Smooth muscle cell of the brain vasculature (primary cell): ENCODE results near the gene DKC1.

Source experiments
- DNase-seq: peaks from one replicate; pipeline ENCODE4 v3.0.0-alpha.2; 2012; ENCODE audit warnings: low read depth, low spot score

The DKC1 gene

GRCh38 chrX:154737136-154737535 is 25.5 kb upstream of the DKC1 start:
- no peak for DNase-seq

DNA sequence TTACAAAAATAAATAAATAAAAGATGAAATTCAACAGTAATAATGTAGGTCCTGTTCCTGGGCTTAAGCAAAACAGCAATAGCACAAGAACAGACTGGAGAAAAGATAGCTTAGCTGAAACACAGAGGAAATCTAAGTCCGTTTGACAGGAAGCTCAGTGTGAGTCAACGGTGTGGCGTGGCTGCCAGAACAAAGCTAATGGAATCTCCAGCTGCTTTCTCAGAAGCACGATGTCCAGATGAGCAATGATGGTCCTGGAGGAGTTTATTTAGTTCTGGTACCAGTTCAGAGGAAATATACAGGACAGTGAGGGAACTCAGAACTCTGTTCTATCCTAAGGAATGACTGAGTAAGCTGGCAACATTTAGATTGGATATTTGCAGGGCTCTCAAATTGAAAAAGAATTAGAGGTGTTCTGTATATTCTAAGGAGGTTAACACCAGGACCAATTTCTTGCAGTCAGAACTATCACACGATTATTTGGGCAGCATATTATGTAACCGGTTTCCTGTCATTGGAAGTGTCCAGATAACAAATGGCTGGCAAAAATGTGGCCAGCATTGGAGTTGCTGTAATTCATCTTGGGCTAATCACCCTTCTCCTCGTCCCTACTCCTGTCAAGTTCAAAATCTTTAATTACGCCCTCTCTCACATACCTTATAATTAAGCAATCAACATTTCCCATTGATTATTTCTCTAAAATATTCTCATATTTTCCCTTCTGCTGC is 24.5 kb upstream of the DKC1 start:
- DNase-seq: no peak

- no peak for DNase-seq
These were observed 22.7 kb upstream of the DKC1 start for GRCh38 chrX:154739952-154740465.

DNA sequence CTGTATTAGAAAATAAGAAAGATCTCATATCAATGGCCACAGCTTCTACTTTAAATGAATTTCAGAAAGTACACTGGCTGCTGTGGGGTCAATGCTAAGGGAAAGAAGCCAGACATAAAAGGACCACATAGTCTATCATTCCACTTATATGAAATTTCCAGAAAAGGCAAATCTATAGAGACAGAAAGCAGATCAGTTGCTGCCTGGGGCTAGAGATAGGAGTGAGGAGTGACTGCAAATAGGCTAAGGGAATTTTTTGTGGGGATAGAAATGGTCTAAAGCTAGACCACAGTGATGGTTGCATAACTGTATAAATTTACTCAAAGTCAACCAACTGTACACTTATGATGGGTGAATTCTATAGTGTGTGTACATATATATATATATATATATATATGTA is 20.1 kb upstream of the DKC1 start:
- no peak for DNase-seq

DNA sequence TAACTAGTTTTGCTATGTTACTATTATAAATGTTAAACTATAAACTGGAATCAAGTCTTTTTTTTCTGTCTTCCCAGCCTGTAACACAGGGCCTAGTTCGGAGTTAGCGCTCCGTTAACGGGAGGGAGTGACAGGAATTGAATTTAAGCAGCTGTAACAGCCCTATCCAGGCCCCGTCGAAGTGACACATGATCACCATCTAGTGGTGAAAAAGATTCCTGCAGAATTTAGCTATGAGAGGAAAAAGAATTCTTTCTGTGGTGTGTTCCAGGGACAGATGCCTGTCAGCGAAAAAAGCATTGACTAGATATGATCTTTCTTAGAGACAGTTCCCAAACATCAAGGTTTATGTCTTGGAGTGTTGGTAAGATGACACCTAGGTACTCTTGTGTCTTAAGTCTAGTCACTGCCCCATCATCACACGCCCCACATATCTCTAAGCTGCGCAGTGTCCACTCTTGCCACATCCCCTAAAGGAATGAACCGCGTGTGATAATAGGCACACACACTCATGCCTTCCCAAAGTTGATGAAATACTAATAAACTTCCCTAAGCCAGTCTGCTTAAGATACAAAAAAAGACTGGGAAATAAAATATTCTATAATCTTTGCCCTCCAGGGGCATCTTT is 13.8 kb upstream of the DKC1 start:
- DNase-seq: no peak

- DNase-seq: no peak
These were observed 12.8 kb upstream of the DKC1 start for GRCh38 chrX:154749856-154750255.

DNA sequence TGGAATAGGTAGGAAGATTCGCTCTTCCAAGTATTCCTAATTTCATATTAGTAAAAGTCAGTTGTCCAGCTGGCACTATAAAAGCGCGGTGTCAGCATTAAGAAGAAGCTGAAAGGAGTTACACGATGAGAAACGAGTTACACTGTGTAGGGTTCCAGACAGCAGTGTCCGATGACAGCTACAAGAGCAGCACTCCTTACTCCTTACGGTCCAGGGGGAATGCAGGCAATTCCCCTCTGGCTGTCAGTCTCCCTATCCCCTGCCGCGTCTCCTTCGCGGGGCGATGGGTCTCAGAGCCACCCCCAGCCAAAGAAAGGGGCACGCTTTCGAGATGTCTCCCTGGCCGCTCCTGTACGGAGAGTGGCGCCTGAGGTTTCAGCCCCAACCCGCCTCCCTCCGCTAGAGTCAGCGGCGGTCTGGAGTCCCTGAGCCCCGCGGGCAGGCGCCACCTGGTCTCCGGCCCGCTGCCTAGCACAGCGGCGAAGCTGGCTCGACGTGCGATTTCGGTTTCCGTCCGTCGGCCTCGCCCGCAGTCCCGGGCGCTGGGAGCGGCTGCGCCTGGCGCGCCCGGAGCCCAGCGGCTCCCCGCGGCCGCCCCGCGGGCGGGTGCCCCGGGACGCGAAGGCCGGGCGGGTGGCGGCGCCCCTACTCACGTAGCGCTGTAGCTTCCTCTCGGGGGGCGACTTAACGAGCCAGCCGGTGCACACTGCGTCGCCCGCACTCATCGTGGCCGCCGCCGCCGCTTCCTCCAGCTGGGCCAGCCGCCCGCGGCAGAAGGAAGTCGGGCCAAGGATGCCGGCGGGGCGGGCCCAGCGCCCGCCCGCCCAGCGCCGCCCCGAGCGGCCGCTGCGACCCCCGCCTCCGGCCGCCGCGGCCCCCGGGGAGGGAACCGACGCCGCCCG is 12.1 kb upstream of the DKC1 start, which contains the start of gene GAB3:
TSS of gene GAB3 (minus strand) at position 777 of the 902 bp plus-strand sequence. CDS start at position 725, 52 bp downstream.
- DNase-seq: no peak

- DNase-seq: no peak
These were observed 11.4 kb upstream of the DKC1 start for GRCh38 chrX:154751203-154751668.

- DNase-seq: no peak
These were observed 10.9 kb upstream of the DKC1 start for GRCh38 chrX:154751669-154752271.

DNA sequence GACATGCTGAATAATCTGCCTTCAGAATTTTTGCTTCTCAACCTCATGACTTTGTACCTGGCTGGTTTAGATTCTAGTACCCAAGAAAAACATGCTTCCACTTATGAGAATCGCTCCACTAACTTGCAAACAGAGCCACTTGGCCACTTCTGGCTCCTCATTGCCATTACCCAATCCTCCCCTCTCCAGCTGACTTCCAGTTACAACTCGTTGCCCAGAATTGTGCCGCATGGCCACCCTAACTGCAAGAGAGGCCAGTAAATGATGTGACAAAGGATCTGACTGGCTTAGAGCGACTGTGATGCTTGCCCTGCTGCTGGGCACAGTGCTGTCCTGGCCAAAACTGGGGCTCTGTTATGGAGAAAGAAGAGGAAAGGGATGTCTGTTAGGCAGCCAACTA is 4.0 kb upstream of the DKC1 start:
- no peak for DNase-seq

DNA sequence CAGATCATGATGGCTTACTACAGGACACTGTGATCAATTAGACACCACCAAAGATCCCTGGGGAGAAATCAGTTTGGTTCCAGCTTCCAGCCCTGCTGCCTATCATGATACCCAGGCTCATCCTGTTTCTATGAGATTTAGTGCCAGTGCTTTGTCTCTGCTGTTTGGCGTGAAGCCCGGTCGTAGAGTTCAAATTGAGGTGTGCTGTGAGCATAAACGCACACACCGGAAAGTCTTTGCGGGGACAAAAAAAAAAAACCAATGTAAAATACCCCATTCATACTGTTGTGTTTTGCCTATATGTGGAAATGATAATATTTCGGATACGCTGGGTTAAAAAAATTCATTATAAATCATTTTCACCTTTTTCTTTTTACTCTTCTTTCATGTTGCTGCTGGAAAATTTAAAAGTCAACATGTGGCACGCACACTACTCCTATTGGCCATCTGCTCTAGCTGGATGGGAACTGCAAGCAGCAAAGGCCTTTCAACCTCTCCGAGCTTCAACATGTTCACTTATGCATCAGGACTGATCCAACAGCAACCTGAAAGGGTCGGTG is 607 bp upstream of the DKC1 start:
- DNase-seq: no peak

- no peak for DNase-seq
These were observed 12.0 kb downstream of the DKC1 start for GRCh38 chrX:154774622-154775021.

GRCh38 chrX:154775419-154776349 is 13.0 kb downstream of the DKC1 start:
- DNase-seq: no peak

- no peak for DNase-seq
These were observed 14.1 kb downstream of the DKC1 start for GRCh38 chrX:154776753-154777152.

- DNase-seq: no peak
These were observed 16.6 kb downstream of the DKC1 start for GRCh38 chrX:154779261-154779660.

- no peak for DNase-seq
These were observed 18.3 kb downstream of the DKC1 start for GRCh38 chrX:154780968-154781367.

DNA sequence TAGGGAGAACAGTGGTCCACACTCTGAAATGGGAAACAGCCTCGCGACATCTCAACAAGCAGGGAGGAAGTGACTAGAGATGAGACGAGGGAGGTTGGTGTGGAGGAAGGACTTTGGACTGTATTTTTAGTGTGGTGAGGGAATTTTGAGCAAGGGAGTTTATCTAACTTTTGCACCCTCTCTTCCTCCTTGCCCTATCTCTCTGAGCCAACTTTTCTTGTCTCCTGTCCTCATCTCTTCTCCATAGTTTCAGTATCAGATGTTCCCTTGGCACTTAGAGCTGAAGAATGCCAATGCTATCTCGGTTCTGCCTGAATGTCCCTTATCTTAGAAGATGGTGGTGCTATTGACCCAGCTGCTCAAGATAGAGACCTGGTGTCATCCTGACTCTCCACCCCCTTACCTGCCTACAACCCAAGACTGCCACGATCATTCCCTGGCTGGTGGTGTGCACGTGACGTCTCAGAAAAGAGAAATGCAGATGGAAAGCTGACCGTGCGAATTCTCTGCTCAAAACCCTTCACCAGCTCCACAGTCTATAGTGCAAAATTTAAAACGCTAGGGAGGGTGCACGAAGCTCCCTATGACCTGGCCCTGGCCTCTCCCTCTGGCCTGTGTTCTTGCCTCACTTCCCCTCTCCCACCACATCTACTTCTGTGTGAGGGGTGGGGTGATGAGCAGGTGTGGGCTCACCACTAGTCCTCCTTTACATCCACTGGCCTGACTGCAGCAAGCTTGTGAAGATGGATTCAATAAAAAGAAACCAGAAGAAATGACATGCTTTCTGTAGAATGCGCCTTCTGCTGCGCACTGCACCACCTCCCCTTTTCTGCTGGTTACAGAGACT is 21.7 kb downstream of the DKC1 start:
- no peak for DNase-seq

- DNase-seq: no peak
These were observed 23.1 kb downstream of the DKC1 start for GRCh38 chrX:154785716-154786115.

DNA sequence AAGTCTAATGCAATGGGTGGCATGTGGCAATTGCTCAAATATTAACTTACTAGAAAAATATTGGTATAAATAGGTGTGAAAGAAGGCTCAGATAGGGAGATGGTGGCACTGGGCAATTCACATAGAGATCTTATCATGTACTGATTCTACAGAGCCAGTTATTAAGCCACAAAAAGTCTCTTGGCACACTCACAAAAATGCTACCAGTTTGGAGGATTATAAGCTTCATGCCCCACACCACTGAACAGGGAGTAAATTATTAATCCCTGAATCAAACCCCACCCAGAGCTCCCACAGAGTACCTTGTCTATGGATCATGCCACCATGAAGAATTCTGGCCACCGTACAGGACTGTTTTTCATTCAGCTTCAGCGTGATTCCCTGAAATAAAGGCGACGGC is 28.8 kb downstream of the DKC1 start:
- no peak for DNase-seq
